IMR-90 (cell line): ENCODE measurements around the gene ARHGAP24. TPM values are rescaled to one million over a fixed set of nuclear protein-coding genes. Genes with fewer than 3 reads are reported as not detected.

ENCODE experiments used
- ATAC-seq: fragments of 200-7000 bp; cut with Tn5 transposase; 2 replicates; pipeline ENCODE4 v1.9.1; 2020; ENCODE audit warnings: low read depth, mild to moderate bottlenecking, moderate library complexity
- BruUV-seq: library from RNA; stranded (reverse); fragments of 400-500 nt; replicated peaks from 2 replicates; lab custom pipeline; 2021; lab: Mats Ljungman, UMichigan
- CTCF ChIA-PET: fragments of 300-600 bp; formaldehyde crosslinking; extraction: SDS; loops from one replicate; lab custom pipeline; 2021; ENCODE audit warnings: antibody characterized with exemption; lab: Yijun Ruan, JAX
- POLR2A ChIA-PET: fragments of 300-600 bp; sonication (Branson Sonifier 250); formaldehyde crosslinking; loops from one replicate; lab custom pipeline; 2022; ENCODE audit warnings: antibody characterized with exemption; ENCODE audit not compliant: unreplicated experiment; lab: Charles Lee
- DNase-seq: peaks from one replicate; pipeline ENCODE4 v3.0.0; 2013
- H2AFZ ChIP-seq: replicated peaks from 2 replicates; pipeline ENCODE3; 2013; ENCODE audit warnings: low read length, mild to moderate bottlenecking; ENCODE audit not compliant: poor library complexity
- H2AK5ac ChIP-seq: 2 replicates; pipeline ENCODE4 v1.6.1; 2013; ENCODE audit warnings: low read depth, low read length, inconsistent platforms
- H2AK9ac ChIP-seq: replicated peaks from 2 replicates; pipeline ENCODE3; 2013; ENCODE audit warnings: mild to moderate bottlenecking, low read depth, low read length, moderate library complexity; ENCODE audit not compliant: poor library complexity
- H2BK120ac ChIP-seq: 2 replicates; pipeline ENCODE4 v1.6.1; 2013; ENCODE audit warnings: low read depth, low read length, inconsistent platforms
- H2BK15ac ChIP-seq: 3 replicates; pipeline ENCODE4 v1.6.1; 2013; ENCODE audit warnings: low read depth, low read length, inconsistent platforms
- H2BK20ac ChIP-seq: 2 replicates; pipeline ENCODE4 v1.6.1; 2013; ENCODE audit warnings: low read depth, mild to moderate bottlenecking, inconsistent platforms, low read length, moderate library complexity
- H2BK5ac ChIP-seq: 2 replicates; pipeline ENCODE4 v1.6.1; 2013; ENCODE audit warnings: mild to moderate bottlenecking, low read depth, low read length, inconsistent platforms; ENCODE audit not compliant: poor library complexity, severe bottlenecking
- H3K14ac ChIP-seq: replicated peaks from 2 replicates; pipeline ENCODE4 v1.6.1; 2013; ENCODE audit warnings: low read depth, low read length, inconsistent platforms
- H3K18ac ChIP-seq: 2 replicates; pipeline ENCODE4 v1.6.1; 2013; ENCODE audit warnings: low read depth, low read length, control low read depth
- H3K23ac ChIP-seq: 2 replicates; pipeline ENCODE4 v1.6.1; 2013; ENCODE audit warnings: low read depth, low read length, inconsistent platforms
- H3K27ac ChIP-seq: 2 replicates; pipeline ENCODE4 v1.5.1; 2013; ENCODE audit warnings: mild to moderate bottlenecking, control low read depth, low read length; ENCODE audit not compliant: insufficient read depth
- H3K27me3 ChIP-seq: 2 replicates; pipeline ENCODE4 v1.6.1; 2013; ENCODE audit warnings: low read length; ENCODE audit not compliant: control insufficient read depth, insufficient read depth
- H3K36me3 ChIP-seq: 2 replicates; pipeline ENCODE4 v1.6.1; 2013; ENCODE audit warnings: low read length, mixed read lengths; ENCODE audit not compliant: control insufficient read depth, insufficient read depth
- H3K4ac ChIP-seq: 2 replicates; pipeline ENCODE4 v1.6.1; 2013; ENCODE audit warnings: low read depth, low read length, inconsistent platforms
- H3K4me1 ChIP-seq: 2 replicates; pipeline ENCODE4 v1.6.1; 2013; ENCODE audit warnings: low read length, mixed read lengths; ENCODE audit not compliant: control insufficient read depth, insufficient read depth
- H3K4me2 ChIP-seq: 2 replicates; pipeline ENCODE4 v1.6.1; 2013; ENCODE audit warnings: low read depth, mild to moderate bottlenecking, control low read depth, low read length, moderate library complexity
- H3K4me3 ChIP-seq: 2 replicates; pipeline ENCODE4 v1.5.1; 2013; ENCODE audit warnings: low read depth, mild to moderate bottlenecking, control low read depth, low read length, moderate library complexity; ENCODE audit not compliant: insufficient read depth
- H3K56ac ChIP-seq: 2 replicates; pipeline ENCODE4 v1.6.1; 2013; ENCODE audit warnings: low read length, inconsistent platforms; ENCODE audit not compliant: insufficient read depth; ENCODE audit errors: extremely low read depth
- H3K79me1 ChIP-seq, 2 experiments: 2 replicates each; pipeline ENCODE4 v1.6.1; 2013; ENCODE audit warnings: low read length in 2 of 2, inconsistent platforms in 1 of 2, low read depth in 1 of 2
- H3K9ac ChIP-seq: 2 replicates; pipeline ENCODE4 v1.6.1; 2013; ENCODE audit warnings: low read depth, low read length, control low read depth
- H3K9me1 ChIP-seq: 2 replicates; pipeline ENCODE4 v1.6.1; 2013; ENCODE audit warnings: low read length, inconsistent platforms; ENCODE audit not compliant: insufficient read depth
- H3K9me3 ChIP-seq: 2 replicates; pipeline ENCODE4 v1.6.1; 2013; ENCODE audit warnings: low read length; ENCODE audit not compliant: control insufficient read depth, insufficient read depth
- H4K20me1 ChIP-seq: 2 replicates; pipeline ENCODE4 v1.6.1; 2013; ENCODE audit warnings: low read length, inconsistent platforms; ENCODE audit not compliant: insufficient read depth
- H4K5ac ChIP-seq: 2 replicates; pipeline ENCODE4 v1.6.1; 2013; ENCODE audit warnings: mild to moderate bottlenecking, low read depth, low read length, control low read depth
- H4K8ac ChIP-seq, 2 experiments: 2 replicates each; pipeline ENCODE4 v1.6.1; 2013; ENCODE audit warnings: low read depth in 2 of 2, low read length in 2 of 2, control low read depth in 1 of 2, inconsistent platforms in 1 of 2
- H4K91ac ChIP-seq: 2 replicates; pipeline ENCODE4 v1.6.1; 2013; ENCODE audit warnings: low read depth, low read length, inconsistent platforms; ENCODE audit not compliant: insufficient read depth
- CHD1 ChIP-seq: IDR thresholded peaks from 2 replicates; pipeline ENCODE4 v1.6.1; 2012; ENCODE audit warnings: low read depth, low read length, improper control_type of control experiment
- MAFK ChIP-seq: IDR thresholded peaks from 2 replicates; pipeline ENCODE4 v1.6.1; 2012; ENCODE audit warnings: low read depth, low read length, improper control_type of control experiment
- MAZ ChIP-seq: IDR thresholded peaks from 2 replicates; pipeline ENCODE4 v1.6.1; 2012; ENCODE audit warnings: low read depth, mild to moderate bottlenecking, low read length, improper control_type of control experiment, moderate library complexity, borderline replicate concordance
- NFE2L2 ChIP-seq: fragments of 150-350 bp; IDR thresholded peaks from 2 replicates; pipeline ENCODE4 v1.6.1; 2016; ENCODE audit warnings: low read depth, mild to moderate bottlenecking, low read length
- POLR2A ChIP-seq: IDR thresholded peaks from 2 replicates; pipeline ENCODE4 v1.6.1; 2012; ENCODE audit warnings: mild to moderate bottlenecking, low read depth, low read length
- RAD21 ChIP-seq: IDR thresholded peaks from 2 replicates; pipeline ENCODE4 v1.6.1; 2012; ENCODE audit warnings: low read length, improper control_type of control experiment
- RCOR1 ChIP-seq: IDR thresholded peaks from 2 replicates; pipeline ENCODE4 v1.6.1; 2012; ENCODE audit warnings: mild to moderate bottlenecking, low read length, improper control_type of control experiment; ENCODE audit not compliant: insufficient replicate concordance
- RFX5 ChIP-seq: IDR thresholded peaks from 2 replicates; pipeline ENCODE4 v1.8.0; 2012; ENCODE audit warnings: low read depth, mild to moderate bottlenecking, low read length, moderate library complexity
- SMC3 ChIP-seq: fragments of 150-350 bp; IDR thresholded peaks from 2 replicates; pipeline ENCODE4 v1.6.1; 2016; ENCODE audit warnings: low read depth, mild to moderate bottlenecking, antibody characterized with exemption, low read length, moderate library complexity
- WGBS, 2 experiments: methylation state at CpG; one replicate each; pipeline versions ENCODE4 v1.1.5 to v1.1.7; 2013; ENCODE audit warnings: missing lambda C conversion rate in 2 of 2; ENCODE audit not compliant: insufficient read length in 1 of 2; ENCODE audit errors: extremely low coverage in 2 of 2; 5-methylcytosine and 5-hydroxymethylcytosine counted together
- dilution Hi-C: fragments of 300-500 bp; cut with HindIII; formaldehyde crosslinking; loops from one replicate; pipeline ENCODE4 v1.14.3; 2018; ENCODE audit warnings: low sequenced_read_pairs; ENCODE audit not compliant: unreplicated experiment
- in situ Hi-C: fragments of 300-500 bp; cut with MboI; formaldehyde crosslinking; loops from 3 replicates; pipeline ENCODE4 v1.14.3; 2019; ENCODE audit warnings: low sequenced_read_pairs, inconsistent platforms, mixed read lengths
- intact Hi-C: fragments of 100-400 bp; cut with micrococcal nuclease; formaldehyde crosslinking; loops from 2 replicates; pipeline ENCODE4 v1.10.0; 2022
- polyA plus RNA-seq, 3 experiments: library from polyadenylated mRNA; depleted of rRNA; stranded (reverse); fragments of >200 nt; gene quantifications; 2 replicates each; pipeline ENCODE4 v1.2.3, GENCODE V29; 2012; ENCODE audit warnings: low replicate concordance in 1 of 3
- total RNA-seq: library from RNA; depleted of rRNA; stranded (reverse); fragments of >200 nt; gene quantifications from 2 replicates; pipeline ENCODE4 v1.2.3, GENCODE V29; 2012
- TF ChIP-seq, protein P1 (sequence below): fragments of 150-350 bp; IDR thresholded peaks from 2 replicates; pipeline ENCODE4 v1.6.1; 2017; ENCODE audit warnings: mild to moderate bottlenecking, antibody characterized with exemption, low read length, low read depth
- TF ChIP-seq, protein P2 (sequence below): conservative IDR thresholded peaks from 2 replicates; pipeline ENCODE4 v1.5.1; 2012; ENCODE audit warnings: mild to moderate bottlenecking, low read depth, low read length, improper control_type of control experiment
- TF ChIP-seq, protein P3 (sequence below): fragments of 150-350 bp; IDR thresholded peaks from 2 replicates; pipeline ENCODE4 v1.6.1; 2016; ENCODE audit warnings: low read depth, mild to moderate bottlenecking, low read length, moderate library complexity, borderline replicate concordance

The ARHGAP24 gene
- total and polyA plus RNA-seq, 2 of the 4 experiments (the other 2 are of a cell fraction), result 11.9 to 24.0 TPM

- Histone ChIP-seq H3K27ac (no peak overlapping the region), H3K4me1 (no peaks in the 10 kb centered on the region), H3K36me3 (no peaks in the 10 kb centered on the region), H3K9me3 (no peaks in the 10 kb centered on the region), H3K79me1 (no peaks in the 10 kb centered on the region), H3K4me2 (no peak overlapping the region), H2AK9ac (no peak overlapping the region), H4K8ac (no peak overlapping the region), H3K23ac (no peak overlapping the region), H3K18ac (no peak overlapping the region), H2BK120ac (no peak overlapping the region), H3K14ac (no peak overlapping the region), H3K4ac (no peak overlapping the region), H3K56ac (no peak overlapping the region), H2AK5ac (no peak overlapping the region), H2BK15ac (no peak overlapping the region), H3K9me1 (no peaks in the 10 kb centered on the region; the same call in 1 of the 2 replicates), H4K20me1 (no peaks in the 10 kb centered on the region), H4K91ac (no peak overlapping the region), H2BK5ac (no peak overlapping the region), H3K4me3 (no peak overlapping the region), H2AFZ (no peak overlapping the region), H2BK20ac (no peak overlapping the region), H4K5ac (no peak overlapping the region), H3K27me3 (no peaks in the 10 kb centered on the region; the same call in 1 of the 2 replicates), H3K9ac (no peak overlapping the region)
- no CpG with 5 or more reads among the region's 3 CpGs for WGBS, 2 experiments
- intact Hi-C loops (no loop called here), in situ Hi-C loops (no loop called here), dilution Hi-C loops (no loop called here)
- CTCF ChIA-PET, result no interaction called here
- no TSS peak for BruUV-seq
- POLR2A ChIA-PET, result interaction anchor here (0.6 kb wide), 1 partner anchor 18 kb away, joined by 7 read pairs; no protein-coding TSS in a partner anchor
- DNase-seq, result no peak
- ATAC-seq, result no peak
- TF ChIP-seq POLR2A, result no peak
- TF ChIP-seq, protein P1, sequence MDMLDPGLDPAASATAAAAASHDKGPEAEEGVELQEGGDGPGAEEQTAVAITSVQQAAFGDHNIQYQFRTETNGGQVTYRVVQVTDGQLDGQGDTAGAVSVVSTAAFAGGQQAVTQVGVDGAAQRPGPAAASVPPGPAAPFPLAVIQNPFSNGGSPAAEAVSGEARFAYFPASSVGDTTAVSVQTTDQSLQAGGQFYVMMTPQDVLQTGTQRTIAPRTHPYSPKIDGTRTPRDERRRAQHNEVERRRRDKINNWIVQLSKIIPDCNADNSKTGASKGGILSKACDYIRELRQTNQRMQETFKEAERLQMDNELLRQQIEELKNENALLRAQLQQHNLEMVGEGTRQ, result no peak
- TF ChIP-seq, protein P2, sequence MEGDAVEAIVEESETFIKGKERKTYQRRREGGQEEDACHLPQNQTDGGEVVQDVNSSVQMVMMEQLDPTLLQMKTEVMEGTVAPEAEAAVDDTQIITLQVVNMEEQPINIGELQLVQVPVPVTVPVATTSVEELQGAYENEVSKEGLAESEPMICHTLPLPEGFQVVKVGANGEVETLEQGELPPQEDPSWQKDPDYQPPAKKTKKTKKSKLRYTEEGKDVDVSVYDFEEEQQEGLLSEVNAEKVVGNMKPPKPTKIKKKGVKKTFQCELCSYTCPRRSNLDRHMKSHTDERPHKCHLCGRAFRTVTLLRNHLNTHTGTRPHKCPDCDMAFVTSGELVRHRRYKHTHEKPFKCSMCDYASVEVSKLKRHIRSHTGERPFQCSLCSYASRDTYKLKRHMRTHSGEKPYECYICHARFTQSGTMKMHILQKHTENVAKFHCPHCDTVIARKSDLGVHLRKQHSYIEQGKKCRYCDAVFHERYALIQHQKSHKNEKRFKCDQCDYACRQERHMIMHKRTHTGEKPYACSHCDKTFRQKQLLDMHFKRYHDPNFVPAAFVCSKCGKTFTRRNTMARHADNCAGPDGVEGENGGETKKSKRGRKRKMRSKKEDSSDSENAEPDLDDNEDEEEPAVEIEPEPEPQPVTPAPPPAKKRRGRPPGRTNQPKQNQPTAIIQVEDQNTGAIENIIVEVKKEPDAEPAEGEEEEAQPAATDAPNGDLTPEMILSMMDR, result no peak
- TF ChIP-seq CHD1, result no peak
- TF ChIP-seq, protein P3, sequence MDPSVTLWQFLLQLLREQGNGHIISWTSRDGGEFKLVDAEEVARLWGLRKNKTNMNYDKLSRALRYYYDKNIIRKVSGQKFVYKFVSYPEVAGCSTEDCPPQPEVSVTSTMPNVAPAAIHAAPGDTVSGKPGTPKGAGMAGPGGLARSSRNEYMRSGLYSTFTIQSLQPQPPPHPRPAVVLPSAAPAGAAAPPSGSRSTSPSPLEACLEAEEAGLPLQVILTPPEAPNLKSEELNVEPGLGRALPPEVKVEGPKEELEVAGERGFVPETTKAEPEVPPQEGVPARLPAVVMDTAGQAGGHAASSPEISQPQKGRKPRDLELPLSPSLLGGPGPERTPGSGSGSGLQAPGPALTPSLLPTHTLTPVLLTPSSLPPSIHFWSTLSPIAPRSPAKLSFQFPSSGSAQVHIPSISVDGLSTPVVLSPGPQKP, result no peak
- no peak for TF ChIP-seq SMC3
- no peak for TF ChIP-seq RCOR1
- no peak for TF ChIP-seq NFE2L2
- TF ChIP-seq MAZ, result no peak
- TF ChIP-seq MAFK, result no peak
- TF ChIP-seq RAD21, result no peak
- TF ChIP-seq RFX5, result no peak
Measured at GRCh38 chr4:85724791-85725563, 250.0 kb downstream of the ARHGAP24 start.
